PFSK-1 (cell line): Measurements from ENCODE around the gene PXDN.

Experiments
- SIN3A ChIP-seq: IDR thresholded peaks from 2 replicates; pipeline ENCODE4 v1.6.1; 2012; ENCODE audit warnings: mild to moderate bottlenecking, low read length, moderate library complexity, borderline replicate concordance; ENCODE audit not compliant: insufficient read depth
- TF ChIP-seq, protein P1 (sequence below), 2 experiments: IDR thresholded peaks; 2 replicates each; pipeline versions ENCODE4 v1.6.1 to v1.8.0; 2011 to 2012; ENCODE audit warnings: low read depth in 2 of 2, low read length in 2 of 2, control low read depth in 1 of 2, inconsistent platforms in 1 of 2, mild to moderate bottlenecking in 1 of 2, moderate library complexity in 1 of 2; ENCODE audit not compliant: insufficient read depth in 1 of 2

DNA sequence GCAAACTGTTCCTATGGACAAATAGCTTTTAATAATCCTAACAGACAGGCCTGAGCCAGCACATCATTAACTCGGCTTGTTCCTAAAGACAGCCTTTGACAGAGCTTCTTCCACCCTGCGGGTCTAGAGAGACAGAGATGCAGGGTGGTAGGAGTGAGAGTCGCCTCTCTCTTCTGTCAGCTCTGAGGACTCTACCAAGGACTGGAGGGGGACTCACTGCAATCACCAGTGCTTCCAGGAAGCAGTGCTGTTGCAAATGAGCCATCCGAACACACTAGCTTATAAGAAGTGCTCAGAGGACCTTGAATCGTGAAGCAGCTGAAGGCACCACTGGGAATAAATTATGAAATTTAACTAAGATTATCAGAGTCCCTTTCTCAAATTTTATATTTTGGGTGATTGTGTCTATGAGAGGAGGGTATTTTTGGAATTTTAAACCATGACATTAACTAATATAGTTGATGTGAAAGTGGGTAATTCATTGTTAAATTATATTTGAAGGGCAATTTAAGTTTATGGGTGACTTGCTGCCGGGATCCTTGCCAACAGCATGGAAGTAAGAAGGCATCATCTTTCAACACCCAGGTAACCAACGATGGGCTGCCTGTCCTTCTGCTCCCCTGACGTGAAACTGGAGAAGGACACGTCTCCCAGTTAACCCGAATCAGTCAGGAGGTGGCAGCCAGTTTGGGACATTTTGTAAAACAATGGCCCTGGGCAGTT is 43.6 kb upstream of the PXDN start:
- TF ChIP-seq SIN3A, result no peak
- TF ChIP-seq, protein P1, sequence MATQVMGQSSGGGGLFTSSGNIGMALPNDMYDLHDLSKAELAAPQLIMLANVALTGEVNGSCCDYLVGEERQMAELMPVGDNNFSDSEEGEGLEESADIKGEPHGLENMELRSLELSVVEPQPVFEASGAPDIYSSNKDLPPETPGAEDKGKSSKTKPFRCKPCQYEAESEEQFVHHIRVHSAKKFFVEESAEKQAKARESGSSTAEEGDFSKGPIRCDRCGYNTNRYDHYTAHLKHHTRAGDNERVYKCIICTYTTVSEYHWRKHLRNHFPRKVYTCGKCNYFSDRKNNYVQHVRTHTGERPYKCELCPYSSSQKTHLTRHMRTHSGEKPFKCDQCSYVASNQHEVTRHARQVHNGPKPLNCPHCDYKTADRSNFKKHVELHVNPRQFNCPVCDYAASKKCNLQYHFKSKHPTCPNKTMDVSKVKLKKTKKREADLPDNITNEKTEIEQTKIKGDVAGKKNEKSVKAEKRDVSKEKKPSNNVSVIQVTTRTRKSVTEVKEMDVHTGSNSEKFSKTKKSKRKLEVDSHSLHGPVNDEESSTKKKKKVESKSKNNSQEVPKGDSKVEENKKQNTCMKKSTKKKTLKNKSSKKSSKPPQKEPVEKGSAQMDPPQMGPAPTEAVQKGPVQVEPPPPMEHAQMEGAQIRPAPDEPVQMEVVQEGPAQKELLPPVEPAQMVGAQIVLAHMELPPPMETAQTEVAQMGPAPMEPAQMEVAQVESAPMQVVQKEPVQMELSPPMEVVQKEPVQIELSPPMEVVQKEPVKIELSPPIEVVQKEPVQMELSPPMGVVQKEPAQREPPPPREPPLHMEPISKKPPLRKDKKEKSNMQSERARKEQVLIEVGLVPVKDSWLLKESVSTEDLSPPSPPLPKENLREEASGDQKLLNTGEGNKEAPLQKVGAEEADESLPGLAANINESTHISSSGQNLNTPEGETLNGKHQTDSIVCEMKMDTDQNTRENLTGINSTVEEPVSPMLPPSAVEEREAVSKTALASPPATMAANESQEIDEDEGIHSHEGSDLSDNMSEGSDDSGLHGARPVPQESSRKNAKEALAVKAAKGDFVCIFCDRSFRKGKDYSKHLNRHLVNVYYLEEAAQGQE (IDR thresholded peaks at IDR 0.05; ENCODE audit: insufficient read depth in 1 of 2, low read depth in 2 of 2, low read length in 2 of 2), result no peak
